Prostate gland (tissue), 2 donors: Measurements from ENCODE around the gene MAP3K15.

Experiments used
- POLR2A ChIP-seq: fragments of 450-650 bp; IDR thresholded peaks from one replicate; pipeline ENCODE4 v1.6.1; 2016; ENCODE audit warnings: antibody characterized with exemption, mild to moderate bottlenecking
- POLR2AphosphoS5 ChIP-seq: sonication (generic); formaldehyde crosslinking; IDR thresholded peaks from one replicate; pipeline ENCODE4 v1.6.1; 2017; ENCODE audit warnings: antibody characterized with exemption
- TF ChIP-seq, protein P1 (sequence below), 4 experiments: fragments of 200-600 bp in 2 of 4; fragments of 450-650 bp in 2 of 4; sonication (generic) in 2 of 4; IDR thresholded peaks; 1 replicate in 3 of 4; 2 replicates in 1 of 4; pipeline ENCODE4 v1.5.1; 2016 to 2019; ENCODE audit warnings: antibody characterized with exemption in 4 of 4, mild to moderate bottlenecking in 2 of 4, moderate library complexity in 2 of 4

DNA sequence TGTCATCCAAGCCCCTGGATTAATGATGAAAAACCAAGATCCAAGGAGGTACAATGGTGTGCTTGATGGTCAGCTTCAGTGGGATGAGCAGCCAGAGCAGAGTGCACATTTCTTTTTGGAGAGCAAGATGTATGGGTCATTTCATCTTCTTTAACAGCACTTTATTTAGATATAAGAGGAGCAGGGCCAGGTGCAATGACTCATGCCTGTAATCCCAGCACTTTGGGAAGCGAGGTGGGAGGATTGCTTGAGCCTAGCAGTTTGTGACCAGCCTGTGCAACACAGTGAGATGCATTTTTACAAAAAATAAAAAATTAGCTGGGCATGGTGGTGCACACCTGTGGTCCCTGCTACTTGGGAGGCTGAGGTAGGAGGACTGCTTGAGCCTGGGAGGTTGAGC is 45.3 kb upstream of the MAP3K15 start:
- TF ChIP-seq, protein P1, sequence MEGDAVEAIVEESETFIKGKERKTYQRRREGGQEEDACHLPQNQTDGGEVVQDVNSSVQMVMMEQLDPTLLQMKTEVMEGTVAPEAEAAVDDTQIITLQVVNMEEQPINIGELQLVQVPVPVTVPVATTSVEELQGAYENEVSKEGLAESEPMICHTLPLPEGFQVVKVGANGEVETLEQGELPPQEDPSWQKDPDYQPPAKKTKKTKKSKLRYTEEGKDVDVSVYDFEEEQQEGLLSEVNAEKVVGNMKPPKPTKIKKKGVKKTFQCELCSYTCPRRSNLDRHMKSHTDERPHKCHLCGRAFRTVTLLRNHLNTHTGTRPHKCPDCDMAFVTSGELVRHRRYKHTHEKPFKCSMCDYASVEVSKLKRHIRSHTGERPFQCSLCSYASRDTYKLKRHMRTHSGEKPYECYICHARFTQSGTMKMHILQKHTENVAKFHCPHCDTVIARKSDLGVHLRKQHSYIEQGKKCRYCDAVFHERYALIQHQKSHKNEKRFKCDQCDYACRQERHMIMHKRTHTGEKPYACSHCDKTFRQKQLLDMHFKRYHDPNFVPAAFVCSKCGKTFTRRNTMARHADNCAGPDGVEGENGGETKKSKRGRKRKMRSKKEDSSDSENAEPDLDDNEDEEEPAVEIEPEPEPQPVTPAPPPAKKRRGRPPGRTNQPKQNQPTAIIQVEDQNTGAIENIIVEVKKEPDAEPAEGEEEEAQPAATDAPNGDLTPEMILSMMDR (IDR thresholded peaks at IDR 0.05): no peak
- TF ChIP-seq POLR2A (no peak), POLR2AphosphoS5 (no peak)
